Measurements from ENCODE around the gene UNC13A. TPM values are rescaled to one million over a fixed set of nuclear protein-coding genes. Genes with fewer than 3 reads are reported as not detected.

The UNC13A gene
- total and polyA plus RNA-seq, 3 donors from 2014 or later: 1.2 to 3.2 (median 2.6) TPM

DNA sequence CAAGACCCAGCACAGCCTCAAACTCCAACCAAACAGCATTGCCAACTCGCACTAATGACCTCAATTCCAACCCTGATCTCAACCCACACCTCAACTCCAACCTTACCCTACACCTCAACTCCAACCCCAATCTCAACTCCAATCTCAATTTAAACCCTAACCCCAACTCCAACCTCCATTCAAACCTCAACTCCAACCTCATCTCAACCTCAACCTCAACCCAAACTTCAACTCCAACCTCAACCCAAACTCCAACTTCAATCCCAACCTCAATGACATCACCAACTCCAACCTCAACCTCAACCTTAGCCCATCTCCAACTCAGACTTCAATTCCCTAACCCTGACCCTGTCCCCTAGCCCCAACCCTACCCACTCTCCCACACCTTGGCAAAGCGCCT is 58.4 kb downstream of the UNC13A start:
- TF ChIP-seq POLR2A (IDR thresholded peaks at IDR 0.05) (no peak), CTCF (IDR thresholded peaks at IDR 0.05) (no peak)
- 90 to 93% methylated on average over 2 of the region's 2 CpGs for WGBS, 2 donors
- Histone ChIP-seq H3K27ac (no peak overlapping the region), H3K4me1 (no peaks in the 10 kb centered on the region), H3K27me3 (no peaks in the 10 kb centered on the region), H3K4me3 (no peak overlapping the region), H3K9me3 (no peaks in the 10 kb centered on the region), H3K36me3 (ENCODE audit: low read depth, missing control alignments) (no peaks in the 10 kb centered on the region)
- intact Hi-C loops (cut with DNase I; ENCODE audit: low total_unique reads): no loop called here
- DNase-seq: no peak

GRCh38 chr19:17627921-17628320 is 60.2 kb downstream of the UNC13A start:
- Histone ChIP-seq H3K4me3 (no peak overlapping the region), H3K4me1 (no peaks in the 10 kb centered on the region), H3K27me3 (no peaks in the 10 kb centered on the region), H3K36me3 (ENCODE audit: low read depth, missing control alignments) (no peaks in the 10 kb centered on the region), H3K9me3 (no peaks in the 10 kb centered on the region), H3K27ac (no peak overlapping the region)
- intact Hi-C loops (cut with DNase I; ENCODE audit: low total_unique reads): no loop called here
- DNase-seq: no peak
- WGBS, 2 donors: 81 to 87% methylated on average over 4 to 5 of the region's 5 CpGs
- TF ChIP-seq CTCF (IDR thresholded peaks at IDR 0.05) (no peak), POLR2A (IDR thresholded peaks at IDR 0.05) (no peak)

GRCh38 chr19:17627161-17627560 is 61.0 kb downstream of the UNC13A start:
- Histone ChIP-seq H3K27me3 (no peaks in the 10 kb centered on the region), H3K4me3 (no peak overlapping the region), H3K36me3 (ENCODE audit: low read depth, missing control alignments) (no peaks in the 10 kb centered on the region), H3K27ac (no peak overlapping the region), H3K4me1 (no peaks in the 10 kb centered on the region), H3K9me3 (no peaks in the 10 kb centered on the region)
- TF ChIP-seq POLR2A (IDR thresholded peaks at IDR 0.05): no peak
- TF ChIP-seq CTCF (IDR thresholded peaks at IDR 0.05): no peak
- intact Hi-C loops (cut with DNase I; ENCODE audit: low total_unique reads): no loop called here
- DNase-seq: no peak
- whole genome bisulfite sequencing, 2 donors: 91 to 96% methylated on average over 3 of the region's 3 CpGs

DNA sequence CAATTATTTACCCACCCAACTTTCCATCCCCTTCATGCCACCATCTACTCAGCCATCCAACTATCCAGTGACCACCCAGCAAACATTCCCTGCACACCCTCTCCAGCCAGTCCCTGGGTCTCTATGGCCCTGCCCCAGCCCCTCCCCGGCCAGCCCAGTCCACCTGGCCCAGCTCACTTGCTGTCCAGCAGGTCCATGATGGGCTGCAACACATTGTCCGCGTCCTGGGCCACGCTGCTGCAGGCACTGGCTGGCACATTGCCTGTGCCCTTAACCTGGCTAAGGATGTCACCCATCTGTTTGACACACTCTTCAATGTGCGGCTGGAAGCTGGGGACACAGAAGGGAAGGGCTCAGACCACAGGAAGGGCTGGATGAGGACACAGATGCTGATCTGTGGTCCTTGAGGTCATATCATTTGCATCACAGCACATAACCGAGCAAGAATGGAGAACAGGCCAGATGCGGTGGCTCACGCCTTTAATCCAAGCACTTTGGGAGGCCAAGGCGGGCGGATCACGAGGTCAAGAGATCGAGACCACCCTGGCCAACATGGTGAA is 61.6 kb downstream of the UNC13A start:
- Histone ChIP-seq H3K4me3 (no peak overlapping the region), H3K9me3 (no peaks in the 10 kb centered on the region), H3K36me3 (ENCODE audit: low read depth, missing control alignments) (no peaks in the 10 kb centered on the region), H3K4me1 (no peaks in the 10 kb centered on the region), H3K27ac (no peak overlapping the region), H3K27me3 (no peaks in the 10 kb centered on the region)
- TF ChIP-seq CTCF (IDR thresholded peaks at IDR 0.05) (no peak), POLR2A (IDR thresholded peaks at IDR 0.05) (no peak)
- intact Hi-C loops (cut with DNase I; ENCODE audit: low total_unique reads): no loop called here
- 85 to 92% methylated on average over 12 of the region's 12 CpGs for WGBS, 2 donors
- no peak for DNase-seq

DNA sequence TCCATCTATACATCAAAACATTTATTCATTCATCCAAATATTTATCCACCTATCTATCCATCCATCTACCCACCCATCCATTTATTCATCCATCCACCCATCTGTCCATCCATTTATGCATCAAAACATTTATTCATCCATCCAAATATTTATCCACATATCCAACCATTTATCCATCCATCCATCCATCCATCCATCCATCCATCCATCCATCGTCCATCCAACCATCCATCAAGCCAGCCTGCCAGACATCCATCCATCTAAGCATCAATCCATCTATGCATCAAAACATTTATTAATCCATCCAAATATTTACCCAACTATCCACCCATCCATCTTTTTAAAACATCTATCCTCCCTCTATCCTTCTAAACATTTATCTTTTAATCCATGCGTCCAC is 62.2 kb downstream of the UNC13A start:
- intact Hi-C loops (cut with DNase I; ENCODE audit: low total_unique reads): no loop called here
- no peak for DNase-seq
- TF ChIP-seq POLR2A (IDR thresholded peaks at IDR 0.05) (no peak), CTCF (IDR thresholded peaks at IDR 0.05) (no peak)
- no peaks in the 10 kb centered on the region for H3K9me3 ChIP-seq
- H3K27ac ChIP-seq: no peak overlapping the region
- no peak overlapping the region for H3K4me3 ChIP-seq
- H3K4me1 ChIP-seq: no peaks in the 10 kb centered on the region
- 89 to 91% methylated on average over 2 of the region's 2 CpGs for WGBS, 2 donors
- no peaks in the 10 kb centered on the region for H3K36me3 ChIP-seq (ENCODE audit: low read depth, missing control alignments)
- no peaks in the 10 kb centered on the region for H3K27me3 ChIP-seq
